Heart right ventricle (tissue), 16 donors: ENCODE data around the gene ATRNL1. TPM values are rescaled to one million over a fixed set of nuclear protein-coding genes. Genes with fewer than 3 reads are reported as not detected.
"Not testable (repeated sequence)": the region's sequence is repeated elsewhere in the genome, so short reads cannot be mapped to it uniquely, and the experiment has no call there.

ENCODE experiments used
- ATAC-seq, 8 donors: fragments of 200-7000 bp; cut with Tn5 transposase; one replicate each; pipeline ENCODE4 v1.9.1; 2020; ENCODE audit warnings: mild to moderate bottlenecking in 8 of 8, moderate library complexity in 8 of 8, moderate number of reproducible peaks in 1 of 8
- DNase-seq, 2 donors: peaks; one replicate each; pipeline ENCODE4 v3.0.0-alpha.2; 2020
- H3K27ac ChIP-seq, 10 donors: fragments of 200-600 bp; sonication (generic) in 2 of 10; one replicate each; pipeline versions ENCODE4 v1.5.0 to v1.8.0; 2020 to 2022; ENCODE audit warnings: mild to moderate bottlenecking in 3 of 10
- H3K27me3 ChIP-seq, 7 donors: fragments of 200-600 bp; one replicate each; pipeline ENCODE4 v1.8.0; 2021 to 2022; ENCODE audit warnings: mild to moderate bottlenecking in 2 of 7
- H3K36me3 ChIP-seq, 9 donors: fragments of 200-600 bp; sonication (generic) in 1 of 9; one replicate each; pipeline versions ENCODE4 v1.5.0 to v1.8.0; 2020 to 2022; ENCODE audit warnings: mild to moderate bottlenecking in 2 of 9
- H3K4me1 ChIP-seq, 9 donors: fragments of 200-600 bp; sonication (generic) in 1 of 9; one replicate each; pipeline versions ENCODE4 v1.5.0 to v1.8.0; 2020 to 2022; ENCODE audit warnings: mild to moderate bottlenecking in 4 of 9
- H3K4me3 ChIP-seq, 10 donors: fragments of 200-600 bp; sonication (generic) in 2 of 10; one replicate each; pipeline versions ENCODE4 v1.5.0 to v1.8.0; 2020 to 2022; ENCODE audit warnings: mild to moderate bottlenecking in 7 of 10, moderate library complexity in 2 of 10
- H3K9me3 ChIP-seq, 11 donors: fragments of 200-600 bp in 10 of 11; sonication (generic) in 2 of 11; one replicate each; pipeline versions ENCODE4 v1.5.0 to v1.8.0; 2013 to 2022; ENCODE audit warnings: mild to moderate bottlenecking in 2 of 11, control low read depth in 1 of 11, moderate library complexity in 1 of 11
- CTCF ChIP-seq, 9 donors: fragments of 200-600 bp; sonication (generic) in 2 of 9; IDR thresholded peaks; one replicate each; pipeline versions ENCODE4 v1.5.0 to v1.8.0; 2021 to 2022; ENCODE audit warnings: antibody characterized with exemption in 9 of 9, mild to moderate bottlenecking in 5 of 9, moderate library complexity in 1 of 9
- WGBS, 2 donors: extraction: QIAGEN DNeasy Blood & Tissue Kit; methylation state at CpG; one replicate each; pipeline ENCODE4 v1.1.7; 2013; ENCODE audit warnings: inconsistent platforms in 1 of 2; 5-methylcytosine and 5-hydroxymethylcytosine counted together
- intact Hi-C, 10 donors: fragments of 100-400 bp; cut with DNase I; formaldehyde crosslinking; loops; one replicate each; pipeline versions ENCODE4 v1.11.1 to v1.14.2; 2022
- polyA plus RNA-seq, 2 donors: library from polyadenylated mRNA; stranded (reverse); fragments of 200-250 nt; gene quantifications; one replicate each; pipeline ENCODE4 v1.2.3, GENCODE V29; 2013
- total RNA-seq, 10 donors: library from RNA; stranded (reverse); fragmentation: NEBNext Ultra II Directional in 3 of 10; extraction: Animal tissue kit (Norgen Biotek cat#: 25700) in 3 of 10; gene quantifications; one replicate each; pipeline versions ENCODE4 v1.2.1 to v1.2.4, GENCODE V29; 2021 to 2023
- donor health status: Arrhythmogenic right ventricular cardiomyopathy.
- donor health status: ischemic (EF 13 %, LVEDD 7.1; RV severe dilation, severe dysfunction).
- donor health status: healthy with polysubstance abuse.
- donor health status: DM: no; HTN: yes; CAD: no.
- donor health status: DM: no; HTN: no; CAD: no.
- donor health status: ischemic (EF 25% LVEDD 6.9; RV normal size, moderate dysfunction).
- donor health status: ischemic (EF 25% LVEDD 5.7; RV mildly dilated, moderate dysfunction).
- donor health status: healthy.
- donor health status: DM: yes; HTN: yes; CAD: no.
- donor health status: Ischemic cardiomyopathy.
- donor health status: ischemic (EF 35%, LVEDD 5.7; RV mildly dilated, moderate dysfunction).
- donor health status: nonischemic (EF 11% LVEDD 7.7; RV severe dilation, severe dysfunction).
- donor health status: DM: yes; HTN: yes; CAD: no.
- donor health status: PGD.
- donor health status: ischemic (EF 29% LVEDD 5.4; RV normal size, mild dysfunction).
- donor health status: nonischemic (EF 23%, LVEDD 6.1; RV moderate dilation, normal function).

ATRNL1 gene
- total and polyA plus RNA-seq, 12 donors, result 0.06 to 22.4 (median 8.1) TPM; not detected in 1

- intact Hi-C loops, result no loop called here
- Histone ChIP-seq H3K4me3 (peak overlapping the region; percentile 38 to 75 (median 64)), H3K27me3 (peaks cover 0 to 81% (median 31%) of the 10 kb centered on the region in 7 donors), H3K36me3 (no peaks in the 10 kb centered on the region), H3K9me3 (no peaks in the 10 kb centered on the region), H3K27ac (peak overlapping the region in 4 of 10 donors; percentile 9 to 55 (median 30)), H3K4me1 (peaks cover 0 to 16% (median 10%) of the 10 kb centered on the region in 9 donors)
- DNase-seq, result no peak
- peak in 4 of 9 donors; percentile 9 to 45 (median 31) for TF ChIP-seq CTCF (IDR thresholded peaks at IDR 0.05)
- 1 to 2% methylated on average over 53 to 61 of the region's 61 CpGs for WGBS, 2 donors
- ATAC-seq, result peak; percentile 23 to 82 (median 51)
These were observed 727 bp downstream of the ATRNL1 start for GRCh38 chr10:115093776-115094408.

GRCh38 chr10:115094416-115095140, 1.4 kb downstream of the ATRNL1 start:
- WGBS, 2 donors, result 64 to 70% methylated on average over 12 of the region's 12 CpGs
- Histone ChIP-seq H3K36me3 (no peaks in the 10 kb centered on the region), H3K27me3 (peaks cover 0 to 77% (median 31%) of the 10 kb centered on the region in 7 donors), H3K4me1 (peaks cover 0 to 16% (median 10%) of the 10 kb centered on the region in 9 donors), H3K27ac (no peak overlapping the region), H3K4me3 (peak overlapping the region in 8 of 10 donors; percentile 50 to 75 (median 67)), H3K9me3 (no peaks in the 10 kb centered on the region)
- DNase-seq, result no peak
- ATAC-seq, result no peak
- no peak for TF ChIP-seq CTCF (IDR thresholded peaks at IDR 0.05)
- intact Hi-C loops, result no loop called here

GRCh38 chr10:115095758-115096157, 2.6 kb downstream of the ATRNL1 start:
- H3K27me3 ChIP-seq, result peaks cover 0 to 65% (median 31%) of the 10 kb centered on the region in 7 donors
- peaks cover 0 to 16% (median 10%) of the 10 kb centered on the region in 9 donors for H3K4me1 ChIP-seq
- DNase-seq (no peak), ATAC-seq (no peak)
- no peak for TF ChIP-seq CTCF (IDR thresholded peaks at IDR 0.05)
- H3K27ac ChIP-seq, result no peak overlapping the region
- 68 to 73% methylated on average over 2 of the region's 2 CpGs for WGBS, 2 donors
- H3K36me3 ChIP-seq, result no peaks in the 10 kb centered on the region
- intact Hi-C loops, result no loop called here
- H3K4me3 ChIP-seq, result no peak overlapping the region
- H3K9me3 ChIP-seq, result peaks cover 0 to under 1% (median 0%) of the 10 kb centered on the region in 11 donors

- Histone ChIP-seq H3K27ac (no peak overlapping the region), H3K9me3 (peaks cover 0 to 32% (median 4%) of the 10 kb centered on the region in 11 donors), H3K4me3 (no peak overlapping the region), H3K4me1 (no peaks in the 10 kb centered on the region), H3K27me3 (peaks cover 0 to 5% (median 0%) of the 10 kb centered on the region in 7 donors), H3K36me3 (no peaks in the 10 kb centered on the region)
- DNase-seq, result no peak
- ATAC-seq, result no peak
- WGBS, 2 donors, result 74 to 88% methylated on average over 1 of the region's 1 CpG
- intact Hi-C loops, result no loop called here
- no peak for TF ChIP-seq CTCF (IDR thresholded peaks at IDR 0.05)
These were observed 10.5 kb downstream of the ATRNL1 start for GRCh38 chr10:115103700-115104099.

GRCh38 chr10:115105411-115105810, 12.2 kb downstream of the ATRNL1 start:
- ATAC-seq, intact Hi-C loops, H3K36me3 ChIP-seq, H3K27me3 ChIP-seq, DNase-seq, H3K4me1 ChIP-seq, H3K27ac ChIP-seq, H3K4me3 ChIP-seq: not testable (repeated sequence)
- WGBS, 2 donors, result 86 to 88% methylated on average over 5 of the region's 5 CpGs
- H3K9me3 ChIP-seq, result peaks cover 0 to 32% (median 4%) of the 10 kb centered on the region in 11 donors
